Natural killer cell treated with Interleukin-12 subunit alpha and Interleukin-12 subunit beta and Interleukin-15 and Interleukin-18, amount 100 ng/mL, for 72 hours (primary cell): ENCODE data around the gene CEBPA. TPM values are rescaled to one million over a fixed set of nuclear protein-coding genes. Genes with fewer than 3 reads are reported as not detected.
A peak's percentile ranks its signal among the peaks of the same experiment; 100 is the strongest.

Experiments
- ATAC-seq, 2 donors: fragments of 150-1000 bp; cut with Tn5 transposase in 1 of 2; sonication (Bioruptor Pico), chemical (Tn5 transposase) in 1 of 2; 2 replicates each; pipeline ENCODE4 v1.10.0; 2021
- DNase-seq: peaks from one replicate; pipeline ENCODE4 v3.0.0; 2022; ENCODE audit warnings: low spot score
- H3K27ac Mint-ChIP-seq, 2 donors: 1 replicate in 1 of 2; 2 replicates in 1 of 2; pipeline ENCODE4 v1.8.0; 2022; ENCODE audit warnings: mixed read lengths in 2 of 2, mild to moderate bottlenecking in 1 of 2, moderate library complexity in 1 of 2
- H3K27me3 Mint-ChIP-seq, 2 donors: 1 replicate in 1 of 2; 2 replicates in 1 of 2; pipeline ENCODE4 v1.8.0; 2022; ENCODE audit warnings: mixed read lengths in 2 of 2
- H3K36me3 Mint-ChIP-seq: one replicate; pipeline ENCODE4 v1.8.0; 2022; ENCODE audit warnings: mixed read lengths
- H3K4me1 Mint-ChIP-seq, 2 donors: 1 replicate in 1 of 2; 2 replicates in 1 of 2; pipeline ENCODE4 v1.8.0; 2022; ENCODE audit warnings: low read depth in 2 of 2, mixed read lengths in 2 of 2, mild to moderate bottlenecking in 1 of 2
- H3K4me3 Mint-ChIP-seq: one replicate; pipeline ENCODE4 v1.8.0; 2022; ENCODE audit warnings: mixed read lengths
- H3K9me3 Mint-ChIP-seq: 2 replicates; pipeline ENCODE4 v1.8.0; 2022; ENCODE audit warnings: mixed read lengths
- total RNA-seq, 2 donors: library from RNA; stranded (reverse); gene quantifications; one replicate each; pipeline ENCODE4 v1.2.3, GENCODE V29; 2022

Gene CEBPA
- total RNA-seq, 2 donors from 2014 or later: 1.3 to 1.9 TPM

GRCh38 chr19:33293255-33294057 lies 8.9 kb downstream of the CEBPA start:
- Mint-ChIP-seq H3K27me3 (peaks cover 0 to 2% of the 10 kb centered on the region in 2 donors), H3K36me3 (peaks cover 8% of the 10 kb centered on the region), H3K27ac (no peak overlapping the region), H3K4me3 (no peak overlapping the region), H3K9me3 (peaks cover 4% of the 10 kb centered on the region), H3K4me1 (no peaks in the 10 kb centered on the region)
- ATAC-seq (peak; percentile 25 to 29), DNase-seq (no peak)

DNA sequence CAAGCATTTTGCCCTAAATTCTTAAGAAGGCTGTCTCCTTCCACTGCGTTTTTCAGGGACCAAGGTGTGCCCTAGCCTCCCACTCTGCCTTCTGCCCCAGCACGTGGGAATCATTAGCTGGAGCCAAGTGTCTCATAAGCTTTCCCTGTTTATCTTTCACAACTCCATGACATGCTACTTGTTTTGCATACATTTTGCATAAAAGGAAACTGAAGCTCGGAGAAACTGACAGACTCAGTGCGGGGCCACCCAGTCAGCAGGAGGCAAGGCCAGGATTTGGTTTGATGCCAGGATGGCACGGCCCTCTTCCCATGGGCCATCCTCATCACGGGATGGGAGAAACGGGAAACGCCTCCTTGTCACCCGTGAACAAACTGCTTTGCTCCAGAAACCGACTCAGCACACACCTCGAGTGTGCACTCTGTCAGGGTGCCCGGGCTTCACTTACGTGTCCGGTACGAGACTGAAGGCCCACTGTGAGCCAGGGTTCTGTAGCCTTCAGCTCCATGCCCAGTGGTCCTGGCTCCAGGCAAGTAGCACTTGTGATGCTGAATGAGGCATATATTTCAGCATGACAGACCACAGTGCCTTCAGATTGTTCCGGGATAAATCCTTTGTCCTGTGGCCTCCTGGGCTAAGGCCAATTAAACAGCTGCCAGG lies 9.6 kb downstream of the CEBPA start:
- Mint-ChIP-seq H3K27ac (no peak overlapping the region), H3K36me3 (peaks cover 15% of the 10 kb centered on the region), H3K9me3 (peaks cover 4% of the 10 kb centered on the region), H3K27me3 (peaks cover 0 to 2% of the 10 kb centered on the region in 2 donors), H3K4me1 (peaks cover 4 to 5% of the 10 kb centered on the region in 2 donors), H3K4me3 (no peak overlapping the region)
- DNase-seq (no peak), ATAC-seq (no peak)

- Mint-ChIP-seq H3K36me3 (peaks cover 16% of the 10 kb centered on the region), H3K27ac (no peak overlapping the region), H3K4me1 (peaks cover 12% of the 10 kb centered on the region in 2 donors), H3K4me3 (no peak overlapping the region), H3K9me3 (peaks cover 4% of the 10 kb centered on the region), H3K27me3 (peaks cover 0 to 2% of the 10 kb centered on the region in 2 donors)
- no peak for DNase-seq
- ATAC-seq: no peak
Observed at GRCh38 chr19:33291623-33292534, 10.5 kb downstream of the CEBPA start.

GRCh38 chr19:33290956-33291622 lies 11.2 kb downstream of the CEBPA start:
- H3K4me1 Mint-ChIP-seq: peaks cover 19 to 20% of the 10 kb centered on the region in 2 donors
- peaks cover 16% of the 10 kb centered on the region for H3K36me3 Mint-ChIP-seq
- H3K27me3 Mint-ChIP-seq: peaks cover 0 to 2% of the 10 kb centered on the region in 2 donors
- ATAC-seq (no peak), DNase-seq (no peak)
- H3K9me3 Mint-ChIP-seq: peaks cover 4% of the 10 kb centered on the region
- H3K27ac Mint-ChIP-seq: no peak overlapping the region
- no peak overlapping the region for H3K4me3 Mint-ChIP-seq

DNA sequence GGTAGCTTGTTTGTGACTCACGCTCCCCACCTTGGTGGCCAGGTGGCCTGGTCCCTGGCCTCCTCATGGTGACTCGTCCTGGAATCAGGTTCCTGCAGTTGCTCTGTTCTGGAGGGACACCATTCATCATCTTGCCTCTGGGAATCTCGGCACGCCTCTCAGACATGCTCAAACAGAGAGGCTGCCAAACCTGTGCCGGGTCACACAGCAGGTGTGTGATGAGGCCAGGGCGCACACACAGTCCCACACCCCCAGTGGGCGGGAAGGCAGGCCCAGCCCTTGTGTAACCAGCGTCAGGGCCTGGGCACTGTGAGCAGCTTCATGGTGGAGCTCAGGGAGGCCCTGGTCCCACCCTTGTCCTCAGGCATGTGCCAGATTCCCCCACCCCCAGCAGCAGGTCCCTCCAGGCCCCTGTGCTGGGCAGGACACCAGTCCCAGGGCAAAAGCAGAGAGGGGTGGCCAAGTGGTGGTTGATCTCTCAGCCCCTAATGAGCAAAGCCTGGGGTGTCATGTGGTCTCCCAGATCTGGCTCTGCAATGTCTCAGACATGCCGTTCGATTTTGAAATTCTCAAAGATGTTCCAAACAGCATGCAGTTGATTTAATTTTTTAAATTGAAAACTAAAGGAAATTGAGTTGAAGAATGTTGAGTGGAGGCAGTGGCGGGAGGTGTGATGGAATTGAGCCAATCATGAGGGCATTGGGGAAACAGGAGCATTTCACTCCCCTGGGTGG lies 12.1 kb downstream of the CEBPA start:
- Mint-ChIP-seq H3K27me3 (peaks cover 0 to 2% of the 10 kb centered on the region in 2 donors), H3K4me1 (peaks cover 20% of the 10 kb centered on the region in 2 donors), H3K27ac (no peak overlapping the region), H3K36me3 (peaks cover 16% of the 10 kb centered on the region), H3K4me3 (no peak overlapping the region), H3K9me3 (peaks cover 4% of the 10 kb centered on the region)
- ATAC-seq (no peak), DNase-seq (no peak)

- H3K36me3 Mint-ChIP-seq: peaks cover 16% of the 10 kb centered on the region
- no peak for ATAC-seq
- no peak for DNase-seq
- peaks cover 20% of the 10 kb centered on the region in 2 donors for H3K4me1 Mint-ChIP-seq
- H3K4me3 Mint-ChIP-seq: no peak overlapping the region
- H3K9me3 Mint-ChIP-seq: peaks cover 4% of the 10 kb centered on the region
- peaks cover 0 to 2% of the 10 kb centered on the region in 2 donors for H3K27me3 Mint-ChIP-seq
- H3K27ac Mint-ChIP-seq: no peak overlapping the region
Observed at GRCh38 chr19:33289261-33289660, 13.1 kb downstream of the CEBPA start.

DNA sequence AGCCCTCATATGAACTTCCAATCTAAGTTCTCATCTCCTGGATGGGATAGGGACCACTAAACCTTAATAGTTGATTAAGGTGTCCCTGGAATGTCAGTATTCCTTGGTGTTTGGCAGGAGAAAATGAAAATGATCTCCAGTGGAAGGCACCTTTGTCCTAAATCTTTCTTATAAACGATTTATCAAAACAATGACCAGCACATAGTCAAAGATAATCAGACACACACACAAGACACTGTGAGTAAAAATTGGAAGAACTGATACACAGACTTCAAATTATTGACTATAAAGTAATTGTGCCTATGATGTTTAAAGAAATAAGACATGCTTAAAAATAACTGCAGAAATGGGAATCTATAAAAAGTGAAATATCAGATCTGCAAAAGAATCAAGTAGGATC lies 13.7 kb downstream of the CEBPA start:
- Mint-ChIP-seq H3K4me1 (peaks cover 20% of the 10 kb centered on the region in 2 donors), H3K36me3 (peaks cover 16% of the 10 kb centered on the region), H3K9me3 (peaks cover 4% of the 10 kb centered on the region), H3K4me3 (no peak overlapping the region), H3K27ac (no peak overlapping the region), H3K27me3 (peaks cover 0 to 2% of the 10 kb centered on the region in 2 donors)
- ATAC-seq (no peak), DNase-seq (no peak)

DNA sequence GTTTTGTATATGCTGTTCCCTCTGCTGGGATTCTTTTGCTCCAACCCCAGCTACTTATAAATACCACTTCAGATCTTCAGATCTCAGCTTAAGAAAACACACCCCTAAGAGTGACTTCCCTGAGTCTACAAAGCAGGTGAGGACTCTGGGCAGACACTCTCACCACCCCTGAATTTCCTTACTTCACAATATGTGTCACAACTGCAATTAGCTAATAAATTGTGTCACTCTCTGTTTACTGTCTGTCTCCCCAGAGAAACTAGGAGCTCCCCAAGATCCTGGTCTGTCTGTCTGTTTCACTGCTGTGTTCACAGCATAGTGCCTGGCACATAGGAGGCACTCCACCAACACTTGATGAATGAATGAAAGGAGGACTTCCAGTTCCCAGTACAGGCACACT lies 14.4 kb downstream of the CEBPA start:
- H3K27me3 Mint-ChIP-seq: no peaks in the 10 kb centered on the region
- H3K27ac Mint-ChIP-seq: peak overlapping the region; percentile 32 to 40
- ATAC-seq (no peak), DNase-seq (no peak)
- peak overlapping the region; percentile 34 for H3K4me3 Mint-ChIP-seq
- peaks cover 20% of the 10 kb centered on the region in 2 donors for H3K4me1 Mint-ChIP-seq
- H3K9me3 Mint-ChIP-seq: peaks cover 4% of the 10 kb centered on the region
- peaks cover 16% of the 10 kb centered on the region for H3K36me3 Mint-ChIP-seq

GRCh38 chr19:33287438-33287837 lies 14.9 kb downstream of the CEBPA start:
- H3K27ac Mint-ChIP-seq: peak overlapping the region; percentile 40 to 80
- peak overlapping the region; percentile 34 for H3K4me3 Mint-ChIP-seq
- no peaks in the 10 kb centered on the region for H3K27me3 Mint-ChIP-seq

GRCh38 chr19:33286899-33287298 lies 15.4 kb downstream of the CEBPA start:
- no peak for DNase-seq
- peak; percentile 87 to 88 for ATAC-seq
- Mint-ChIP-seq H3K27me3 (no peaks in the 10 kb centered on the region), H3K27ac (peak overlapping the region; percentile 40 to 80), H3K4me3 (peak overlapping the region; percentile 15), H3K9me3 (peaks cover 4% of the 10 kb centered on the region), H3K36me3 (peaks cover 16% of the 10 kb centered on the region), H3K4me1 (peaks cover 20% of the 10 kb centered on the region in 2 donors)

More at GRCh38 chr19:33287438-33287837, 14.9 kb downstream of the CEBPA start:
- DNase-seq: no peak
- ATAC-seq: no peak
- H3K36me3 Mint-ChIP-seq: peaks cover 16% of the 10 kb centered on the region
- peaks cover 4% of the 10 kb centered on the region for H3K9me3 Mint-ChIP-seq
- H3K4me1 Mint-ChIP-seq: peaks cover 20% of the 10 kb centered on the region in 2 donors

- peaks cover 16% of the 10 kb centered on the region for H3K36me3 Mint-ChIP-seq
- no peak for ATAC-seq
- DNase-seq: no peak
- H3K4me3 Mint-ChIP-seq: no peak overlapping the region
- no peak overlapping the region for H3K27ac Mint-ChIP-seq
- no peaks in the 10 kb centered on the region for H3K27me3 Mint-ChIP-seq
- peaks cover 4% of the 10 kb centered on the region for H3K9me3 Mint-ChIP-seq
- peaks cover 22 to 23% of the 10 kb centered on the region in 2 donors for H3K4me1 Mint-ChIP-seq
Observed at GRCh38 chr19:33285441-33285927, 16.9 kb downstream of the CEBPA start.

GRCh38 chr19:33284756-33285155 lies 17.6 kb downstream of the CEBPA start:
- Mint-ChIP-seq H3K36me3 (peaks cover 16% of the 10 kb centered on the region), H3K27me3 (no peaks in the 10 kb centered on the region), H3K9me3 (peaks cover 4% of the 10 kb centered on the region), H3K4me1 (peaks cover 28 to 29% of the 10 kb centered on the region in 2 donors), H3K27ac (no peak overlapping the region), H3K4me3 (no peak overlapping the region)
- DNase-seq (no peak), ATAC-seq (no peak)
